Neural cell (in vitro differentiated cells): ENCODE results near the gene ASMTL. TPM values are rescaled to one million over a fixed set of nuclear protein-coding genes. Genes with fewer than 3 reads are reported as not detected.

Source experiments
- H2AFZ ChIP-seq: fragments of 200-600, 300-800 bp; sonication (generic), shearing (Covaris generic); 2 replicates; pipeline ENCODE4 v1.6.0; 2014; ENCODE audit warnings: low read depth, mild to moderate bottlenecking, antibody characterized with exemption, low read length, moderate library complexity
- H3F3A ChIP-seq: fragments of 200-600 bp; shearing (Covaris generic); 2 replicates; pipeline ENCODE4 v1.6.1; 2016; ENCODE audit warnings: mild to moderate bottlenecking, moderate library complexity, mixed read lengths, antibody characterized with exemption, low read length; ENCODE audit not compliant: insufficient read depth, poor library complexity, severe bottlenecking
- H3K27ac ChIP-seq: fragments of 200-600, 300-800 bp; sonication (generic), shearing (Covaris generic); 2 replicates; pipeline ENCODE4 v1.5.1; 2014; ENCODE audit warnings: mild to moderate bottlenecking, low read length, moderate library complexity
- H3K27me3 ChIP-seq: fragments of 300-800, 200-600 bp; sonication (generic), shearing (Covaris generic); 2 replicates; pipeline ENCODE4 v1.6.0; 2014; ENCODE audit warnings: mild to moderate bottlenecking, low read depth, low read length, moderate library complexity; ENCODE audit not compliant: insufficient read depth
- H3K36me3 ChIP-seq: fragments of 300-800, 200-600 bp; sonication (generic), shearing (Covaris generic); 2 replicates; pipeline ENCODE4 v1.5.1; 2014; ENCODE audit warnings: mild to moderate bottlenecking, antibody characterized with exemption, low read length, moderate library complexity; ENCODE audit not compliant: insufficient read depth
- H3K4me2 ChIP-seq: fragments of 300-800, 200-600 bp; sonication (generic), shearing (Covaris generic); 2 replicates; pipeline ENCODE4 v1.6.0; 2014; ENCODE audit warnings: mild to moderate bottlenecking, low read length
- H3K4me3 ChIP-seq: fragments of 300-800, 200-600 bp; sonication (generic), shearing (Covaris generic); 2 replicates; pipeline ENCODE4 v1.5.1; 2014; ENCODE audit warnings: mild to moderate bottlenecking, low read length, moderate library complexity
- H3K79me2 ChIP-seq: fragments of 200-600 bp; shearing (Covaris generic); replicated peaks from 2 replicates; pipeline ENCODE4 v1.6.0; 2014; ENCODE audit warnings: mild to moderate bottlenecking, low read length, moderate library complexity; ENCODE audit not compliant: insufficient read depth
- H3K9ac ChIP-seq: fragments of 300-800, 200-600 bp; sonication (generic), shearing (Covaris generic); 2 replicates; pipeline ENCODE4 v1.6.1; 2016; ENCODE audit warnings: mild to moderate bottlenecking, low read length, mixed read lengths
- H3K9me2 ChIP-seq: fragments of 200-600 bp; shearing (Covaris generic); 2 replicates; pipeline ENCODE4 v1.6.1; 2016; ENCODE audit warnings: mild to moderate bottlenecking, low read length, mixed read lengths; ENCODE audit not compliant: insufficient read depth
- H3K9me3 ChIP-seq: fragments of 200-600, 300-800 bp; sonication (generic), shearing (Covaris generic); 2 replicates; pipeline ENCODE4 v1.6.1; 2016; ENCODE audit warnings: mild to moderate bottlenecking, mixed run types, low read length, moderate library complexity, mixed read lengths
- H4K20me1 ChIP-seq: fragments of 200-600 bp; shearing (Covaris generic); 2 replicates; pipeline ENCODE4 v1.6.1; 2016; ENCODE audit warnings: mild to moderate bottlenecking, mixed run types; ENCODE audit not compliant: insufficient read depth
- EP300 ChIP-seq: fragments of 450-650 bp; conservative IDR thresholded peaks from 2 replicates; pipeline ENCODE4 v1.6.1; 2014; ENCODE audit warnings: antibody characterized with exemption, mild to moderate bottlenecking, moderate library complexity; ENCODE audit not compliant: poor library complexity, severe bottlenecking
- EZH2 ChIP-seq: fragments of 200-600, 300-800 bp; shearing (Covaris generic), sonication (generic); IDR thresholded peaks from 2 replicates; pipeline ENCODE4 v1.6.1; 2014; ENCODE audit warnings: antibody characterized with exemption, low read length, borderline replicate concordance, mild to moderate bottlenecking; ENCODE audit not compliant: insufficient read depth, poor library complexity, severe bottlenecking
- MXI1 ChIP-seq: fragments of 450-650 bp; conservative IDR thresholded peaks from 2 replicates; pipeline ENCODE4 v1.6.1; 2014; ENCODE audit warnings: antibody characterized with exemption, mild to moderate bottlenecking; ENCODE audit not compliant: poor library complexity, severe bottlenecking
- POLR2AphosphoS5 ChIP-seq: IDR thresholded peaks from 2 replicates; pipeline ENCODE4 v1.6.1; 2012
- RAD21 ChIP-seq: fragments of 450-650 bp; conservative IDR thresholded peaks from 2 replicates; pipeline ENCODE4 v1.6.1; 2014; ENCODE audit warnings: antibody characterized with exemption, mild to moderate bottlenecking, moderate library complexity
- SMC3 ChIP-seq: fragments of 450-650 bp; conservative IDR thresholded peaks from 2 replicates; pipeline ENCODE4 v1.6.1; 2014; ENCODE audit warnings: antibody characterized with exemption, mild to moderate bottlenecking, moderate library complexity; ENCODE audit not compliant: poor library complexity
- TAF1 ChIP-seq: IDR thresholded peaks from 2 replicates; pipeline ENCODE4 v1.6.1; 2012; ENCODE audit warnings: low read depth
- polyA plus RNA-seq: library from polyadenylated mRNA; depleted of rRNA; stranded (reverse); fragments of >200 nt; gene quantifications from 2 replicates; pipeline ENCODE4 v1.2.3, GENCODE V29; 2014
- TF ChIP-seq, protein P1 (sequence below): IDR thresholded peaks from 2 replicates; pipeline ENCODE4 v1.6.1; 2012; ENCODE audit warnings: borderline replicate concordance
- TF ChIP-seq, protein P2 (sequence below): fragments of 450-650 bp; IDR thresholded peaks from 2 replicates; pipeline ENCODE4 v1.5.1; 2014; ENCODE audit warnings: antibody characterized with exemption, mild to moderate bottlenecking, moderate library complexity; ENCODE audit not compliant: poor library complexity, severe bottlenecking

Gene ASMTL
- polyA plus RNA-seq, 1 donor from 2014 or later = 25.9 TPM

DNA sequence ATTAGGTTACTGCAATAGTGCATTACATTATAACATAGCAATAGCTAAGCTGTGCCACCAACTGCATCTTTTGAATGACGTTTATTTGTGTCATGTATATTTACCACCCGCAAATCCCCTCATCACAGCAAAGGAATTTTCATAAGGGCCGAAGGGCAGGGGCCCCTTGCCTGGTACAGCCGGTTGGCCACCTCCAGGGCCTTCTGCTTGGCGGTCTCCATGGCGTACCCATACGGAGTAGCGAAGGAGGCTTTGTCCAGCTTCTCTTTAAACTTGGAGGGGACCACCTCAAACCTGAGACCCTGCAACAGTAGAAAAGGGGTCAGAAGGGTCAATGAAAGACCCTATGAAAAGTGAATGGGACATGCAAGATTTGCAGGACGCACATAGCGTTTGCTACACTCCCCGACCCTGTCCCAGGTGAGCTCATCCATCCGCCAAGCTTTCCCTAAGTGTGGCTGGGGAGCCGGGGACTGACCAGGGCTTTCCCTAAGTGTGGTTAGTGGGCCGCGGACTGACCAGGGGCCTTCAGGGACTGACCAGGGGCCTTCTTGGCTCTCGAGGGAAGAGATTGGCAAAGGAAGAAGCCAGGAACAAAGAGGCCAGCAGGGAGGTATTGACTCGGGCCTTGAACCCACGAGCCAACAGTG lies 10.6 kb downstream of the ASMTL start:
- H3K9ac ChIP-seq = no peak overlapping the region
- no peak overlapping the region for H3K4me3 ChIP-seq
- no peaks in the 10 kb centered on the region for H3K9me2 ChIP-seq
- H3K9me3 ChIP-seq = peaks cover 5% of the 10 kb centered on the region
- no peaks in the 10 kb centered on the region for H3F3A ChIP-seq
- H3K36me3 ChIP-seq = no peaks in the 10 kb centered on the region
- no peaks in the 10 kb centered on the region for H3K79me2 ChIP-seq
- H3K27ac ChIP-seq = no peak overlapping the region
- no peaks in the 10 kb centered on the region for H3K27me3 ChIP-seq
- no peak for TF ChIP-seq MXI1
- TF ChIP-seq RAD21 = no peak
- TF ChIP-seq, protein P1, sequence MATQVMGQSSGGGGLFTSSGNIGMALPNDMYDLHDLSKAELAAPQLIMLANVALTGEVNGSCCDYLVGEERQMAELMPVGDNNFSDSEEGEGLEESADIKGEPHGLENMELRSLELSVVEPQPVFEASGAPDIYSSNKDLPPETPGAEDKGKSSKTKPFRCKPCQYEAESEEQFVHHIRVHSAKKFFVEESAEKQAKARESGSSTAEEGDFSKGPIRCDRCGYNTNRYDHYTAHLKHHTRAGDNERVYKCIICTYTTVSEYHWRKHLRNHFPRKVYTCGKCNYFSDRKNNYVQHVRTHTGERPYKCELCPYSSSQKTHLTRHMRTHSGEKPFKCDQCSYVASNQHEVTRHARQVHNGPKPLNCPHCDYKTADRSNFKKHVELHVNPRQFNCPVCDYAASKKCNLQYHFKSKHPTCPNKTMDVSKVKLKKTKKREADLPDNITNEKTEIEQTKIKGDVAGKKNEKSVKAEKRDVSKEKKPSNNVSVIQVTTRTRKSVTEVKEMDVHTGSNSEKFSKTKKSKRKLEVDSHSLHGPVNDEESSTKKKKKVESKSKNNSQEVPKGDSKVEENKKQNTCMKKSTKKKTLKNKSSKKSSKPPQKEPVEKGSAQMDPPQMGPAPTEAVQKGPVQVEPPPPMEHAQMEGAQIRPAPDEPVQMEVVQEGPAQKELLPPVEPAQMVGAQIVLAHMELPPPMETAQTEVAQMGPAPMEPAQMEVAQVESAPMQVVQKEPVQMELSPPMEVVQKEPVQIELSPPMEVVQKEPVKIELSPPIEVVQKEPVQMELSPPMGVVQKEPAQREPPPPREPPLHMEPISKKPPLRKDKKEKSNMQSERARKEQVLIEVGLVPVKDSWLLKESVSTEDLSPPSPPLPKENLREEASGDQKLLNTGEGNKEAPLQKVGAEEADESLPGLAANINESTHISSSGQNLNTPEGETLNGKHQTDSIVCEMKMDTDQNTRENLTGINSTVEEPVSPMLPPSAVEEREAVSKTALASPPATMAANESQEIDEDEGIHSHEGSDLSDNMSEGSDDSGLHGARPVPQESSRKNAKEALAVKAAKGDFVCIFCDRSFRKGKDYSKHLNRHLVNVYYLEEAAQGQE = no peak
- TF ChIP-seq EP300 = no peak
- TF ChIP-seq POLR2AphosphoS5 = no peak
- TF ChIP-seq, protein P2, sequence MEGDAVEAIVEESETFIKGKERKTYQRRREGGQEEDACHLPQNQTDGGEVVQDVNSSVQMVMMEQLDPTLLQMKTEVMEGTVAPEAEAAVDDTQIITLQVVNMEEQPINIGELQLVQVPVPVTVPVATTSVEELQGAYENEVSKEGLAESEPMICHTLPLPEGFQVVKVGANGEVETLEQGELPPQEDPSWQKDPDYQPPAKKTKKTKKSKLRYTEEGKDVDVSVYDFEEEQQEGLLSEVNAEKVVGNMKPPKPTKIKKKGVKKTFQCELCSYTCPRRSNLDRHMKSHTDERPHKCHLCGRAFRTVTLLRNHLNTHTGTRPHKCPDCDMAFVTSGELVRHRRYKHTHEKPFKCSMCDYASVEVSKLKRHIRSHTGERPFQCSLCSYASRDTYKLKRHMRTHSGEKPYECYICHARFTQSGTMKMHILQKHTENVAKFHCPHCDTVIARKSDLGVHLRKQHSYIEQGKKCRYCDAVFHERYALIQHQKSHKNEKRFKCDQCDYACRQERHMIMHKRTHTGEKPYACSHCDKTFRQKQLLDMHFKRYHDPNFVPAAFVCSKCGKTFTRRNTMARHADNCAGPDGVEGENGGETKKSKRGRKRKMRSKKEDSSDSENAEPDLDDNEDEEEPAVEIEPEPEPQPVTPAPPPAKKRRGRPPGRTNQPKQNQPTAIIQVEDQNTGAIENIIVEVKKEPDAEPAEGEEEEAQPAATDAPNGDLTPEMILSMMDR = no peak
- no peak overlapping the region for H3K4me2 ChIP-seq
- H4K20me1 ChIP-seq = no peaks in the 10 kb centered on the region
- H2AFZ ChIP-seq = no peak overlapping the region

DNA sequence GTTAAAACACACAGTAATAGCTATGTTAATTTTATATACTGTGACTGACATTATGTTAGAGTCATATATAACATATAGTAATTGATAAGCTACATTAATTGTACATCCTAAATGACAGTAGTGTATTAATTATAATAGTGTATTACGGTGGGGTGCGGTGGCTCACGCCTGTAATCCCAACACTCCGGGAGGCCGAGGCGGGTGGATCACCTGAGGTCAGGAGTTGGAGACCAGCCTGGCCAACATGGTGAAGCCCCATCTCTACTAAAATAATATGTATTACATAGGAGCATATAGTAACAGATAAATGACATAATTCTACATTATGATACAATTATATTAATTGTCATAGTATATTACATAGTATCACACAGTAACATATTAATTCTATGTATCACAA lies 12.2 kb downstream of the ASMTL start:
- no peak overlapping the region for H2AFZ ChIP-seq
- H4K20me1 ChIP-seq = no peaks in the 10 kb centered on the region
- no peak overlapping the region for H3K27ac ChIP-seq
- TF ChIP-seq EZH2 (no peak), TAF1 (no peak), EP300 (no peak), RAD21 (no peak), MXI1 (no peak), SMC3 (no peak), POLR2AphosphoS5 (no peak)
- TF ChIP-seq, protein P2 = no peak
- TF ChIP-seq, protein P1 = no peak
- H3K36me3 ChIP-seq = no peaks in the 10 kb centered on the region
- H3K27me3 ChIP-seq = no peaks in the 10 kb centered on the region
- H3K4me3 ChIP-seq = no peak overlapping the region
- peaks cover 5% of the 10 kb centered on the region for H3K9me3 ChIP-seq
- H3K4me2 ChIP-seq = no peak overlapping the region
- no peak overlapping the region for H3K9ac ChIP-seq
- no peaks in the 10 kb centered on the region for H3F3A ChIP-seq
- no peaks in the 10 kb centered on the region for H3K9me2 ChIP-seq
- H3K79me2 ChIP-seq = no peaks in the 10 kb centered on the region
